Hypothalamus (tissue), 51 donors: ENCODE data around the gene TTLL1.
"Not testable (repeated sequence)": the region's sequence is repeated elsewhere in the genome, so short reads cannot be mapped to it uniquely, and the experiment has no call there.

Experiments
- DNase-seq, 51 donors: peaks; one replicate each; lab custom pipeline; 2025; lab: John Stamatoyannopoulos, UW

Gene TTLL1

DNA sequence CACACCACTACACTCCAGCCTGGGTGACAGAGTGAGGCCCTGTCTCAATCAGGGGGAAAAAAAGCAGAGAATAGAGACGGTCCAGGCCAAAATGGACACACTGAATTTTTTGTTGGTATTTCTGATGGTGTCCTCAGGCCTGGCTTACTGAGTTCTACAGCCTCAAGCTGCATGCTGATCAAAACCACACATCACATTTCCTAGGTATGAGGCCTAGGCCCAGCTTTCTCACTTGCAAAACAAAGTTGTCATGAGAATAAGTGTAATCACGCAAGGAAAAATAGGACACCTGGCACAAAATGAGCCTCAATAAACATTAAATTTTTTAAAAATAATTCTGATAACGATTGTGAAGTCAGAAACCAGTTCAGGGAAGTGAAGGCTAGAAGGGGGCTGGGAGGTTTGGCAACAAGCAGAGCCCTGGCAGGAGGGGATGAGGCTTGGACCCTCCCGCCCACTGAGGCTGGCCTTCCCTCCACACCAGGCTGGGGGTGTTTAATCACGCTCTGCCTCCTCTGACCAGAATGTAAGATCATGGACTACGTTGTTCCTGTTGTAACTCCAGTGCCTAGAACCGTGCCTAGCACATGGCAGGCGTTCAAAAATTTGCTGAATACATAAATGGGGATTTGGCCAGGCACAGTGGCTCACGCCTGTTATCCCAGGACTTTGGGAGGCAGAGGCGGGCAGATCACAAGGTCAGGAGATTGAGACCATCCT lies 92.4 kb downstream of the TTLL1 start:
- no peak for DNase-seq

DNA sequence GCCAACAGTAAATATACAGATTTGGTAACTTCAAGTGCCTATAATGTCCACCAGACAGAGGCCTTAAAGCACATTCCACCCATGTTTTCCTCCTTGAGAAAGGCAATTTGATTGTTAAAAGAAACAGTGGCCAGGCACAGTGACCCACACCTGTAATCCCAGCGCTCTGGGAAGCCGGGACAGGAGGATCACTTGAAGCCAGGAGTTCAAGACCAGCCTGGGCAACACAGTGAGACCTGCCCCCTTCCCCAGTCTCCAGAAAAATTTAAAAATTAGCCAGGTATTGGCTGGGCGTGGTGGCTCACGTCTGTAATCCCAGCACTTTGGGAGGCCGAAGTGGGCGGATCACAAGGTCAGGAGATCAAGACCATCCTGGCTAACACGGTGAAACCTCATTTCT lies 93.5 kb downstream of the TTLL1 start:
- DNase-seq = not testable (repeated sequence)

DNA sequence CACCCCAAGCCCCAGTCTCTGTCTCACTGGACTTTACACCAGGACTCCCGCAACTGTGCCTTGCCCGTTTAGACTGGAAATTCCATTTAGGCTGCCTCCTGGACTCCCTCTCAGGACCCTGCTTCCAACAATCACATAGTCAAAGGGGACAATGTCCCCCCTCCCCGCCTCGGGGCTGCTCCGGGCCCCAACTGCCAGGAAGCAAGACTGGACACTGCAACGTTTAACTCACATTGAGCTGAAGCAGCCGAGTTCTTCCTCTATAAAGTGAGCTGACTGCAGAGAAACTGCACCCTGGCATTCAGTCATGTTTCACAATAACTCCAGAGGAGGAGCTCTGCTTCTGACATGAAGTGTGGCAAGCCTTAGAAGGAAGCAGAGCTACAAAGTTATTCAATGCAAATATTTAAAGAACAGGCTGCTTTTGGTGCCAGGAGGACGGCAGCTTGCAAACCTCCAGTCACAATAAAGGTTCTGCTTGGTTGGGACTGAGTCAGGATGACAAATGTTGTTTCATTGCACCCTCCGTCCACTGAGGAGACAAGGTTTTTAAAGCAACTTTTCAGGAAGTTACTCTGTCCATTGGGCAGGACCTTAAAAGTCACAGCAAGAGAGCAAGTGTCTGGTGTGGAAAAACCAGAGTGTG lies 94.2 kb downstream of the TTLL1 start:
- peak in 4 of 51 donors; percentile 17 to 37 (median 24) for DNase-seq

DNA sequence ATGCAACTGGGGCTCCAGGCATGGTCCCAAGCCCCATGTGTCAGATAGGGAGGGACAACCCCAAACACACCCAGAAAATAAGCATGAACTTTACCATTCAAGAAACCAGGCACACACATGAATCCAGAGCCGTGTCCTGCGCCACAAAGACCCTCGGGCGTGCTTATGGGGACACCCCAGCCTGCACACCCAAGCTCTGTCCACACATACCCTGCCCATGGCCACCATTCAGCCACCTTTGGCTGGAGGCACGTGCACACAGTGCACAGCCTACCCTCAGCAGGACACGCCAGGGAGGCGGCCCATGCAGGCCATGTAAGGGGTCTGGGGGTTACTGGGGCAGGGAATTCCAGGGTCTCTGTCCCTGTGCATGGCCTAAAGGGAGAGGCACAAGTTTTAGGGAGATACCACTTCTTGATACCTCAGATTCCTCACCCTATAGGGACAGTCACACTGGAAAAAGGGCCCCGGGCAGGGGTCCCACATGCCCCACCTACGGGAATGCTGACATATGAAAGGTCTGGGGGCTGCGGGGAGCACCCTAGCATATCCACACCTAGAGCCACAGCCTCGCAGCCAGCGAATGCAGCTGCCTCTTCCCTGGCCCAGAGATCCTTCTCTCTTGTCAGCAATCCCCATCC lies 94.8 kb downstream of the TTLL1 start:
- DNase-seq = no peak

DNA sequence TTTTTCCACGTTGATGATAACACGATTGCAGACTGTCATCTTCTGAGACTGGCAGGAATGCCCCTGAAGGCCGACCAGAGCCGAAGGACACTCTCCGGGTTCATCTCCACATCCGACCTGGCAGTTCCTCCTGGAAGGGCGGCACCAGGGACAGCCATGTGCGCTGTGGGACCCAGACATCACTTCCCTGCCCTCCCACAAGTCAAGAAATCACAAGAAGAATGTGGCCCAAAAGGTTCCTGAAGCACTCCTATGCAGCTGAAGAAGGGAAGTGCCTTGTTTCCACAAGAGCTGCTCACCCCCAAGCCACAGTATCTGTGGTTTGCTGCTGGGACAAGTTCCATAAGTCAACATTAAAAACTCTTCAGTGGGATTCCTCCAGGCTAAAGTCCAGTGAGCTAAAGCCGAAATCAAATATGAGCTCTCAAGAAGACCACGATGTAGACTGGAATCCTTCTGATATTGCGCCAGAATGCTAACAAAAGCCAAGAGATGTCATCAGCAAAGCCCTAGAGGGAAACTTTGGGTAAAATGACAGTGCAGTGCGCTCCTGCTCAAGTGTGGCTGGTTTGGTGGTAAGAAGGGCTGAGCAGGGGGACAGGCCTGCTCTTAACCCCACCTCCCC lies 95.4 kb downstream of the TTLL1 start:
- no peak for DNase-seq

DNA sequence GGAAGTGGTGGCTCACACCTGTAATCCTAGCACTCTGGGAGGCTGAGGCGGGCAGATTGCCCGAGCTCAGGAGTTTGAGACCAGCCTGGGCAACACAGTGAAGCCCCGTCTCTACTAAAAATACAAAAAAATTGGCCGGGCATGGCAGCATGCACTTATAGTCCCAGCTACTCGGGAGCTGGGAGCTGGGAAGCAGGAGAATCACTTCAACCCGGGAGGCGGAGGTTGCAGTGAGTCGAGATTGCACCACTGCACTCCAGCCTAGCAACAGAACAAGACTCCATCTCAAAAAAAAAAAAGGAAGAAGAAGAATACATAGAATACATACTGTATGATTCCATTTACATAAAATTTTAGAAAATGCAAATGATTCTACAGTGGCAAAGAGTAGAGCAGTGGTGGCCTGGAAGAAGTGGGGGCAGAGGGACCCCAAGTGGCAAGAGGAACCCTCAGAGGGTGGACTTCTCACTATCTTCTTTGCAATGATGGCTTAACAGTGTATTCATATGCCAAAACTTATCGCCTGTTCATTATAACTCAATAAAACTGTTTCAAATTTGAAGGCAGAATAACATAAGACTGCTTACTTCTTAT lies 96.2 kb downstream of the TTLL1 start:
- DNase-seq = no peak

DNA sequence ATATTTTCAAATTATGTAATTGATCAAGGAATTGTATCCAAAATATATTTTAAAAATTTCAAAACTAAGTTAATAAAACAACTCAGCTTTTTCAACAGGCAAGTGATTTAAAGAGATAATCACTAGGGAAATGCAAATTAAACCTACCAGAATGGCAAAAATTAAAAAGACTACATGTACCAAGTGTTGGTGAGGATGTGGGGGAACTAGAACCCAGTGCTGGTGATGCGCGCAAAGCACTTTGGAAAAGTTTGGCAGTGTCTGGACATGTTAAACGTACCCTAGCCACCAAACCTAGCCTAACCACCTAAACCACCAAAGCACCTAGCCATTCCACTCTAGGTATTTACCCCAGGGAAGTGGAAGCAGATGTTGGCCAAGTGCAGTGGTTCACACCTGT lies 97.1 kb downstream of the TTLL1 start:
- no peak for DNase-seq

DNA sequence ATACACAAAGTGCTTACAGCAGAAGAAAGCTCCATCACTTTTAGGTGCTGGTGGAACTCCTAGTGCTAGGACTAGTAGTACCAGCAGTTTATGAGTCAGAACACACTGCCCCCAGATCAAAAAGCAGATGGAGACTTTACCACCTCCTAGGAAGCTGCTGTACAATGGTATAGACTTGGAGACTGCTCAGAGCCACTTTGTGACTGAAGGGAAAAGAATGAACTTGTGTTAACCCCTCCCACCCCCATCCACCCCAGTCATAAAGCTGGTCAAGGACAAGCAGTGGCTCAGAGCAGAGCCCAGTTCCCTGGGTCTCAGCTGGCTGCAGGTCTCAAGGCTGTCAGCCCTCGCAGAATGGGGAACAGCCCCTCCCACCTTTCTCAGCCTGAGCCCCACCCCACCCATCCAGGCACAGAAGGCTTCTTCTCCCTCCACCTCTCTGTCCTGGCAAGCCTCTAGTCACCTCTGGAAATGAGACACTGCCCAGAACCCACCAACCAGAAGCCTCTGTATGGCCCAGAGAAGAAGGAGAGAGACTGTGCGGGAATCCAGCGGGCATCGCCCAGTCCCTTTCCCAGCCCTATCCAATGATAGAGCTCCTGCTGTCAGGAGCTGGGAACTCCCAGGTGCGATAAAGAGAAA lies 98.1 kb downstream of the TTLL1 start:
- peak in 1 of 51 donors; percentile 11 for DNase-seq

DNA sequence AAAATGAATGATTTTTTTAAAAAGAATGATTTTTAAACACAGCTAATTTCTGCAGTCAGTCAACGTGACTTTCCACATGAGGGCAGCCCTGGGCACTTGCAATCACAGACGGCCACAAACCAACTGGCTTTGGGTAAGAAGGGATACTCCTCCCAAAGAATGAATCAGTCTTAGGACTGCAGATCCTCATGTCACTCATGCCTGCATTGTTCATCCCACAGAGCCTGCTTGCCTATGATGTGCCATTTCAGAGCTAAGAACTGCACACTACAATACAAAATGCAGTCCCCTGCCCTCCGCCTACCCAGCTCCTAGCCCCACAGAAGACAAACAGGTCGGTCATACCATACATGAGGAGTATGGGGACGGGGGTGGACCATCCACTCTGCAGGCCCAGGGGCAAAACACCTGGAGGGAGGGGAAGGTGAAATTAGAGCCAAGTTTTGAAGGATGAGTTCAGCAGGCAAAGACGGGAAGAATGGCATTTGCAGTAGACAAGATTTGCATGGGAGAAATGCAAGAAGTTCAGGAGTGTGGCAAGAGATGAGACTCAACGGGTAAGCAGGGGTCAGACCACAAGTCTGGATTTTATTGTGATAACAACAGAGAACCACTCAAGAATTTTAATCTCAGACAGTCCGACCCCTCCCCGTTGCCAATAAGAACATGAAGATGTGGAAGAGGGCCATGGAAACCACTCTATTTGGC lies 98.9 kb downstream of the TTLL1 start:
- DNase-seq = peak in 1 of 51 donors; percentile 12
